HG03460 (cell line): ENCODE data around the gene BMP8B.

Experiments used
- ATAC-seq: cut with Tn5 transposase; IDR thresholded peaks from one replicate; pipeline ENCODE4 v1.9.1; 2021; ENCODE audit not compliant: unreplicated experiment

BMP8B gene

DNA sequence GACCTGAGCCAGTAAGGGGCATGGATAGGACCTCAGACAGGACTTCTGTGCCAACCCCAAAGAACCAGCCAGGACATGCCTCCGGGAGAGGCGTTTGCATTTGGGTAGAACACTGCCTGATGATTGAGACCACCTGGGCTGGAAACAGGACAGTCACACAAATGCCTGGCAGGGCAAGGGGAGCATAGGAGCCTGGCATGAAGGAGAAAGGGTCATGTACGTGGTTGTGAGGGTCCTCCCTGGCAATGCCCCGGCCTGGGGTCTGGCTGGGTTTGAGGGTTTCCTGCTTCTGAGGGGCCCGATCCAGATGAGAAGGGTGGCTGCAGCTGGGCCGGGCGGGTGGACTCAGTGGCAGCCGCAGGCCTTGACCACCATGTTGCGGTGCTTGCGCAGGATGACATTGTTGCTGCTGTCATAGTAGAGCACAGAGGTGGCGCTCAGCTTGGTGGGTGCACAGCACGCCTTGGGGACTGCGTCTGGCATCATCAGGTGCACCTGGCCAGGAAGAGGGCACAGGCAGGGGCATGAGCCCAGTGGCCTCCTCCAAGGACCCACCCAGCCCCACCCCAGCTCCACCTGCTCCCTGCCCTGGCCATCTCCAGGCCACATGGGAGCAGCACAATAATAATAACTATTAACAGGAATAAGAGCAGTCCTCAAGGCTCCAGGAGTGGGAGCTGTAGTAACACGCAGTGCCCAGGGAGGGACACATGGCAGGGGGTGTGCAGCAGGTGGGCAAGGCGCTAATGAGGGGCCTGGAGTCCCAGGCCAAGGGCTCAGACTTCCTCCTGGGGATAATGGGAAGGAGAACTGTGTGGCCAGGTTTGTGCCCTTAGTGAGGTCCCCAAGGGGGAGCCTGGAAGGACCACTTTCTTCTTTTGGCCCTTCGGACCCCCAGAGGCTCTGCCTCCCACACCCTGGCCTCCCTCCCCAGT lies 28.3 kb downstream of the BMP8B start:
- ATAC-seq = no peak

DNA sequence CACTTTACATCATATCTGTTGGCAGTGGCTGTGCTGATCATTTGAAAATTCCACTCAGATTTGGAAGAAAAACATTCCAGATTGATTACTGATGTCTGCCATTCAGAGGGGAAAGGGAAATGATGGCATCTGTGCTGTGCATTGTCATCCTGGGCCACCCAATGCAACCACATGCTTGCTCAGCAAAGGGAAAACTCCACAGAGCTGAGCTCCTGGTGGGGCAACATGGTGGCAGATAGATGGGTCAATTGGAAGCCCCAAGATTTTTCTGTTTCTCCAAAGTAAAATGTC lies 29.3 kb downstream of the BMP8B start:
- ATAC-seq = no peak

- no peak for ATAC-seq
Measured at GRCh38 chr1:39758556-39759435, 29.9 kb downstream of the BMP8B start.

GRCh38 chr1:39757501-39757900 lies 31.2 kb downstream of the BMP8B start:
- no peak for ATAC-seq

- ATAC-seq = no peak
Measured at GRCh38 chr1:39755965-39756659, 32.6 kb downstream of the BMP8B start.

DNA sequence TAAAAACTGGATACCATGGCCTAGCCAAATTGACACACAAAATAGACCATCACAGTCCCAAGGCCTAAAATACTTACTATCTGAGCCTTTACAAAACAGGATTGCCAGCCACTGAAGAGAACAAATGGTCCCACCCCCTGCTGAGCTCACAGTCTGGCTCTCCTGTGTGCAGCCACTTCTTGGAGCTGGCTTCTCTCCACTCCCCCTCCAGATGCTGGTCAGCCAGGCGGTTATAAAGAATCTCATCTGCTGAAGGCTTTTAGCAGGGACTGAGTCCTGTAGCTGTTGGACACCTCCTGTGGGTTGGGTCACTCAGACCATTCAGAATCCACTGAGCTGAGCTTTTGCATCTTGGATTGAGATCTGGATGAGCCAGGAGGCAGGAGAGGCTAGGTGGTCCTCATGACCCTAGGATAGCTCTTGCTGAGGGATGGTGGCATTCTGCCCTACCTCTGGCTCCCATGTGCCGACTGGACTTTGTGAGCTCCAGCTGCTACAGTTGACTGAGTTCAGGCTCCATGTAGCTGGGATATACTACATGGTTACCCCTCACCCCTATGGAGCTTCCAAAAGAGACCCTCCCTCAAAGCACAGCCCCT lies 33.7 kb downstream of the BMP8B start:
- no peak for ATAC-seq

- ATAC-seq = no peak
Measured at GRCh38 chr1:39754026-39754570, 34.6 kb downstream of the BMP8B start.

DNA sequence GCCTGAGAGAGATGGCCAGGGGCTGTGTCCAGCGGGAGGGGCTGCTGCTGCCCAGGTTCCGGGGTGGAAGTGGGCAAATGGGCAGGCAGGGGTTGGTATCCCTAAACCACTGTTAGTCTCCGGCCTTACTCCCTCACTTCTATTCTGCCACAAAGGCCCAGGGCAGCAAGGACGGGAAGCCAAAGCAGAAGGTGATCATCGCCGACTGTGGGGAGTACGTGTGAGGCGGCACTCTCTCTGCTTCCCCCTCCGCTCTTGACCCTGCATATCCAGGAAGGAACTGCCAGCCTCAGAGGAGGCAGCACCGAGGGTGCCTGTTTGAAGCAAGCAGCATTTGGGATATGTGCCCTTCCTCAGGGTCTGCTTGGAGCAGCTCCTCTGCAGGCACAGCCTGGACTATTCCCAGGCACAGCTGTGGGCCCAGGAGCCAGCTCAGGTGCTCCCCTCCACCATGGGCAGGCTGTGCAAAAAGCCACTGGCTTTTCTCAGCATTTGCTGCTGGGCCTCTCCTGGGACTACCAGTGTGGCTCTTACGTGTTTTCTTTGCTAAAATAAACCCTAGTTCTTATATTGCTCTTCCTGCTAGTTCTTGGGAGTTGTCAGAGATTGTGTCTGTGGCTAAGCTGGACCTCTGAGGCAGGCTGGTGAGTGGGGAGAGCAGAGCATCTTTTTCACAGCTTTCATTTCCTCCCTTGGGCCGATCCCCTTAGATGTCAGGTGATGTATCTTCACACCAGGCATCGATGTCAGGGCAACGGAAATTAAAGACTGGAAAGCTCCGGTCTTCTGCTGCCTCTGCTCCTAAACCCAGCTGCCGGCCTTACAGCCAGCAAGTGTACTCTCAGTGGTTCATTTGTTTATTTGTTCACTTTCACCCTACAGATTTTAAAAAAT lies 35.3 kb downstream of the BMP8B start:
- no peak for ATAC-seq

DNA sequence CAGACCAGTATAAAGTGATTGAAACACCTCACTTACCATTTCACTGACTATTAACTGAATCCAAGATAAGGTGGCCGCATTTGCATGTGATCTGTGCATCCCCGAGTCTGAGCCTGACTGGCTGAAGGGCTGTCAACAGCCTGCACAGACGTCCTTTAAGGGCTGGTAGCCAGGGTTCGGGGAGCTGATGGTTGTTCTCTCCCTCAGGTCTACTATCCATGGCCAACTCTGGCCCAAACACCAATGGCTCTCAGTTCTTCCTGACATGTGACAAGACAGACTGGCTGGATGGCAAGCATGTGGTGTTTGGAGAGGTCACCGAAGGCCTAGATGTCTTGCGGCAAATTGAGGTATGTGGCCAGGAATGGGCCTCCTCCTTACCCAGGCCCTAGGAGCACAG lies 36.0 kb downstream of the BMP8B start:
- no peak for ATAC-seq

- no peak for ATAC-seq
Measured at GRCh38 chr1:39751595-39751994, 37.1 kb downstream of the BMP8B start.

- ATAC-seq = no peak
Measured at GRCh38 chr1:39745016-39745670, 43.5 kb downstream of the BMP8B start.

DNA sequence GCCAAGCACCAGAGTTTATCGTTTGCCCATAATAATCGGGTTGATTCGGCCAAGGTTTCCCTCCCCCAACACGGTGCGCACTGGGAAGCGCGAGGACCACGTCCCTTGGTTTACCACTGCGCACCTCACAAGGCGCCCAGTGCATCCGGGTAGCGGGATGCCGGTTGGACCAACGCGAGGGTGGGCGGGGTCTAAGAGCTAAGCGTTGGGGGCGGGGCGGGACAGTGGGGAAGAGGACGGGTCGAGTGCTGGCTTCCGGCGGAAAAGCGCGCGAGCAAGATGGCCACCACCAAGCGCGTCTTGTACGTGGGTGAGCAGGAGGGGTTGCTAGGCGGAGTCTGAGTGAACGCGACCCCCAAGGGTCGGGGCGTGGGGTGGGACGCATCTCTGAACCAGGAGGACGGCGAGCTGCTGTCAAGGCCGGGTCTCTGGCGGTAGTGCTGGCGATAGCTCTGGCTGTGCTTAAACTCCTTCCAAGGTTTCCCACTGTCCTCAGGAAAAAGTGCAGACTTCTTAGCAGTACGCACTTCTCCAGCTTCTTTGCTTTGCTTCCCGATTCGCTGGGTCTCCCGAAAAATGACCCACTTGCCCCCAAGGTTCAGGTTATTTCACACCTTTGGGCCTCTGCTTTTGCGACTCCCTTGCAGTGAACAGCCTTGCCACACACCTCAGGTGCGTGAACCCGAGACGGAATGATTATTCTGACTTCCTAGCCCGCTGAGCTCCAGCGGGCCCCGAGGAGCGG lies 49.9 kb downstream of the BMP8B start, which contains the start of gene PPIE:
TSS of gene PPIE (plus strand) at position 261 of the 745 bp plus-strand sequence. CDS start at position 280, 19 bp downstream.
- peak; percentile 90 for ATAC-seq

GRCh38 chr1:39737546-39738169 lies 51.0 kb downstream of the BMP8B start:
- ATAC-seq = no peak

DNA sequence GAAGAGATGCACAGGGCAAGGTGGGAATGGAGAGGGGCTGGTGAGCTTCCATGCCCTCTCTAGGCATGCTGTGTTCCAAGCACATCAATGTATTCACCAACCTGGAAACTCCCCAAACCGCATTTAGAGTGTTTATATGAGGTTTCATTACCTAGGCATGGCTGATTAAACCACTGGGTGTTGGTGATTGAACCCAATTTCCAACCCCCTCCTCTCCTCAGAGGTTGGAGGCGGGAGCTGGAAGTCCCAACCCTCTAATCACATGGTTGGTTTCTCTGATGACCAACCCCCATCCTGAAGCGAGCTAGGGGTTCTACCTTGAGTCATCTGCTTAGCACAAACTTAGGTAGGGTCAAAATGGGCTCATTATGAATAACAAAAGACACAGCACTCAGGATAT lies 52.9 kb downstream of the BMP8B start:
- ATAC-seq = no peak

GRCh38 chr1:39733161-39733560 lies 55.5 kb downstream of the BMP8B start:
- ATAC-seq = no peak

GRCh38 chr1:39732730-39733129 lies 55.9 kb downstream of the BMP8B start:
- no peak for ATAC-seq

DNA sequence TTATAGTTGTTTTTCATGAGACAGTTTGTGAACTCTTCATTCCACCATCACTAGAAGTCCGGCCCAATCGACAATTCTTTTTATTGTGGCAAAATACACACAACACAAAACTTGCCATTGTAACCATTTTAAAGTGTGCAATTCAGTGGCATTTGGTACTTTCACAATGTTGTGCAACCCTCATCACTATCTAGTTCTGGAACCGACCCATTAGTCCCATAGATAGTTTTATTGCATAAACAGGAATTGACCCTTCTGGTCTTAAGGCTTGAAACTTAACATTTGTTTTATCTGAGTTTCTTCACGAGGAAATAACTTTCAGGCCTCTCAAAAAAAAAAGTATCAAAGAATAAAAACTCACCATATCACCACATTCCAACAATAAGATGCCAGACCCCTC lies 58.8 kb downstream of the BMP8B start:
- ATAC-seq = no peak

DNA sequence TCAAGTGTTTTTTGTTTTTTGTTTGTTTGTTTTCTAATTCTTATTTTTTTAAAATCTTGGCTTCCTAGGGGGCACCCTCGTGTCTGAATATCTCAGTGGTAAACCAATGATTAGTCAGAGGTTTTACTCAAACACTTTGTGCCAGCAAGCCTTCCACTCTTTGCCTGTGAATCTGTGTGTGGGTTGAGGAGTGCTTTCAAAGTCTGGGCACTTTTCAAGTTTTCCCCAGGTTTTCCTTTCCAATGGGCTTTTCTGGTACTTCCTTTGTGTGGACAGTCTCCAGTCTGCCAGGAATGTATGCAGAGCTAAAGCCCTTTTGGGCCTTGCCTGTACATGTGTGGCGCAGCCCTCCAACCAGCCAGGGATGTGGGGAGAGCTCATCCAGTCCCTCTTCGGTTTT lies 59.6 kb downstream of the BMP8B start:
- ATAC-seq = no peak
